A673 (cell line): ENCODE results near the gene COL4A2.

Source experiments
- EZH2 ChIP-seq: fragments of 200-600 bp; sonication (generic); IDR thresholded peaks from 2 replicates; pipeline ENCODE4 v1.6.1; 2017; ENCODE audit warnings: borderline replicate concordance, low read depth, mild to moderate bottlenecking, mixed read lengths, antibody characterized with exemption, low read length; ENCODE audit not compliant: poor library complexity, severe bottlenecking
- TF ChIP-seq, protein P1 (sequence below): fragments of 300-800, 200-600 bp; sonication (generic); conservative IDR thresholded peaks from 2 replicates; pipeline ENCODE4 v1.5.1; 2017; ENCODE audit warnings: low read depth, mild to moderate bottlenecking, antibody characterized with exemption, low read length, moderate library complexity, mixed read lengths

DNA sequence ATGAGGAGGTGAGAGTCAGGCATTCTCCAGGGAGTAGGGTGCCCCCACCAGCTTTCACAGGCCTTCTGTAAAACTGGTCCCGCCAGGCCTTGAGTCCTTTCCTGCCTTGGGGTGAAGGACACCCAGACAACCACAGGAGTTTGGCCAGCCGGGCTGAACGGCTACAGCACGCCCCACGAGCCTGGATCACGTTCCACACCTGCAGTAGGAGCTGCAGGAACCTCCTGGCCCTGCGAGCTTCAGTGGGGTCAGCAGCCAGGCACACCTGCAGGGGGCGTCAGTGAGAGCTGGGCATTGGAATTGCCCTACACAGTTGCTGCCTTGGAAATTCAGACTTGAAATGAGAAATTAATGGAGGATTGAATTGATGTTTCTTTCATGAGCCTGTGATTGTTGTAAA, 45.7 kb downstream of the COL4A2 start:
- TF ChIP-seq, protein P1, sequence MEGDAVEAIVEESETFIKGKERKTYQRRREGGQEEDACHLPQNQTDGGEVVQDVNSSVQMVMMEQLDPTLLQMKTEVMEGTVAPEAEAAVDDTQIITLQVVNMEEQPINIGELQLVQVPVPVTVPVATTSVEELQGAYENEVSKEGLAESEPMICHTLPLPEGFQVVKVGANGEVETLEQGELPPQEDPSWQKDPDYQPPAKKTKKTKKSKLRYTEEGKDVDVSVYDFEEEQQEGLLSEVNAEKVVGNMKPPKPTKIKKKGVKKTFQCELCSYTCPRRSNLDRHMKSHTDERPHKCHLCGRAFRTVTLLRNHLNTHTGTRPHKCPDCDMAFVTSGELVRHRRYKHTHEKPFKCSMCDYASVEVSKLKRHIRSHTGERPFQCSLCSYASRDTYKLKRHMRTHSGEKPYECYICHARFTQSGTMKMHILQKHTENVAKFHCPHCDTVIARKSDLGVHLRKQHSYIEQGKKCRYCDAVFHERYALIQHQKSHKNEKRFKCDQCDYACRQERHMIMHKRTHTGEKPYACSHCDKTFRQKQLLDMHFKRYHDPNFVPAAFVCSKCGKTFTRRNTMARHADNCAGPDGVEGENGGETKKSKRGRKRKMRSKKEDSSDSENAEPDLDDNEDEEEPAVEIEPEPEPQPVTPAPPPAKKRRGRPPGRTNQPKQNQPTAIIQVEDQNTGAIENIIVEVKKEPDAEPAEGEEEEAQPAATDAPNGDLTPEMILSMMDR = peak; percentile 53
- no peak for TF ChIP-seq EZH2
